Measurements from ENCODE around the gene IL16.

- TF ChIP-seq CTCF (IDR thresholded peaks at IDR 0.05) (no peak), POLR2A (IDR thresholded peaks at IDR 0.05) (no peak)
Measured at GRCh38 chr15:81304226-81304625, 107.5 kb downstream of the IL16 start.
